A673 (cell line): Measurements from ENCODE around the gene ACIN1. TPM values are rescaled to one million over a fixed set of nuclear protein-coding genes. Genes with fewer than 3 reads are reported as not detected.
A peak's percentile ranks its signal among the peaks of the same experiment; 100 is the strongest.

Experiments
- BruUV-seq: library from RNA; stranded (reverse); fragments of 400-500 nt; replicated peaks from 2 replicates; lab custom pipeline; 2021; lab: Mats Ljungman, UMichigan
- CTCF ChIA-PET: fragments of 300-600 bp; sonication (Branson Sonifier 250); formaldehyde crosslinking; loops from one replicate; lab custom pipeline; 2022; ENCODE audit warnings: antibody characterized with exemption; lab: Charles Lee
- POLR2A ChIA-PET: fragments of 300-600 bp; sonication (Branson Sonifier 250); formaldehyde crosslinking; loops from one replicate; lab custom pipeline; 2022; ENCODE audit warnings: antibody characterized with exemption; ENCODE audit not compliant: low non-redundant PET; lab: Charles Lee
- DNase-seq: peaks from one replicate; pipeline ENCODE4 v3.0.0-alpha.2; 2015; ENCODE audit warnings: low spot score
- H3K27ac ChIP-seq: fragments of 200-600 bp; sonication (generic); 2 replicates; pipeline ENCODE4 v1.5.1; 2016; ENCODE audit warnings: mixed run types, low read depth, mild to moderate bottlenecking, mixed read lengths, antibody characterized with exemption, low read length; ENCODE audit not compliant: poor library complexity, severe bottlenecking
- H3K27me3 ChIP-seq: fragments of 200-600 bp; sonication (generic); replicated peaks from 2 replicates; pipeline ENCODE4 v1.6.1; 2017; ENCODE audit warnings: mixed run types, low read depth, mild to moderate bottlenecking, mixed read lengths, antibody characterized with exemption, low read length; ENCODE audit not compliant: insufficient read depth, poor library complexity
- H3K36me3 ChIP-seq: fragments of 200-600 bp; sonication (generic); 2 replicates; pipeline ENCODE4 v1.6.1; 2016; ENCODE audit warnings: mixed run types, mild to moderate bottlenecking, mixed read lengths, antibody characterized with exemption, low read length; ENCODE audit not compliant: insufficient read depth, poor library complexity, severe bottlenecking
- H3K4me1 ChIP-seq: fragments of 200-600 bp; sonication (generic); 2 replicates; pipeline ENCODE4 v1.6.1; 2017; ENCODE audit warnings: mixed run types, mild to moderate bottlenecking, mixed read lengths, antibody characterized with exemption, low read length; ENCODE audit not compliant: insufficient read depth, poor library complexity, severe bottlenecking
- H3K4me3 ChIP-seq: fragments of 200-600 bp; sonication (generic); 2 replicates; pipeline ENCODE4 v1.5.1; 2016; ENCODE audit warnings: low read depth, mixed run types, mild to moderate bottlenecking, mixed read lengths, low read length; ENCODE audit not compliant: poor library complexity, severe bottlenecking
- H3K9me3 ChIP-seq: fragments of 200-600 bp; sonication (generic); 2 replicates; pipeline ENCODE4 v1.6.1; 2016; ENCODE audit warnings: mixed run types, low read depth, mild to moderate bottlenecking, mixed read lengths, antibody characterized with exemption, low read length; ENCODE audit not compliant: poor library complexity, severe bottlenecking
- EZH2 ChIP-seq: fragments of 200-600 bp; sonication (generic); IDR thresholded peaks from 2 replicates; pipeline ENCODE4 v1.6.1; 2017; ENCODE audit warnings: borderline replicate concordance, low read depth, mild to moderate bottlenecking, mixed read lengths, antibody characterized with exemption, low read length; ENCODE audit not compliant: poor library complexity, severe bottlenecking
- intact Hi-C: fragments of 100-400 bp; cut with micrococcal nuclease; formaldehyde crosslinking; loops from one replicate; pipeline ENCODE4 v1.10.0; 2022; ENCODE audit not compliant: unreplicated experiment
- total RNA-seq: library from RNA; stranded (reverse); gene quantifications from 2 replicates; pipeline ENCODE4 v1.2.3, GENCODE V29; 2021
- TF ChIP-seq, protein P1 (sequence below): fragments of 300-800, 200-600 bp; sonication (generic); conservative IDR thresholded peaks from 2 replicates; pipeline ENCODE4 v1.5.1; 2017; ENCODE audit warnings: low read depth, mild to moderate bottlenecking, antibody characterized with exemption, low read length, moderate library complexity, mixed read lengths

The ACIN1 gene
- total RNA-seq, 1 experiment from 2014 or later: 339 TPM

GRCh38 chr14:23070262-23071129, 24.4 kb downstream of the ACIN1 start:
- DNase-seq: no peak
- BruUV-seq: no TSS peak
- TF ChIP-seq EZH2: no peak
- TF ChIP-seq, protein P1, sequence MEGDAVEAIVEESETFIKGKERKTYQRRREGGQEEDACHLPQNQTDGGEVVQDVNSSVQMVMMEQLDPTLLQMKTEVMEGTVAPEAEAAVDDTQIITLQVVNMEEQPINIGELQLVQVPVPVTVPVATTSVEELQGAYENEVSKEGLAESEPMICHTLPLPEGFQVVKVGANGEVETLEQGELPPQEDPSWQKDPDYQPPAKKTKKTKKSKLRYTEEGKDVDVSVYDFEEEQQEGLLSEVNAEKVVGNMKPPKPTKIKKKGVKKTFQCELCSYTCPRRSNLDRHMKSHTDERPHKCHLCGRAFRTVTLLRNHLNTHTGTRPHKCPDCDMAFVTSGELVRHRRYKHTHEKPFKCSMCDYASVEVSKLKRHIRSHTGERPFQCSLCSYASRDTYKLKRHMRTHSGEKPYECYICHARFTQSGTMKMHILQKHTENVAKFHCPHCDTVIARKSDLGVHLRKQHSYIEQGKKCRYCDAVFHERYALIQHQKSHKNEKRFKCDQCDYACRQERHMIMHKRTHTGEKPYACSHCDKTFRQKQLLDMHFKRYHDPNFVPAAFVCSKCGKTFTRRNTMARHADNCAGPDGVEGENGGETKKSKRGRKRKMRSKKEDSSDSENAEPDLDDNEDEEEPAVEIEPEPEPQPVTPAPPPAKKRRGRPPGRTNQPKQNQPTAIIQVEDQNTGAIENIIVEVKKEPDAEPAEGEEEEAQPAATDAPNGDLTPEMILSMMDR: no peak
- Histone ChIP-seq H3K9me3 (no peaks in the 10 kb centered on the region), H3K36me3 (peaks cover 71% of the 10 kb centered on the region), H3K27me3 (no peaks in the 10 kb centered on the region), H3K4me1 (peaks cover 38% of the 10 kb centered on the region), H3K4me3 (peak overlapping the region; percentile 86), H3K27ac (peak overlapping the region; percentile 90)
- ChIA-PET CTCF (interaction anchor here (0.5 to 1.5 kb wide), 6 partner anchors 10 to 237 kb away, joined by 3 to 7 read pairs (median 4); partner anchors contain the start of genes ACIN1 and C14orf119), POLR2A (no interaction called here)
- intact Hi-C loops: no loop called here

- BruUV-seq: no TSS peak
- no peak for DNase-seq
- Histone ChIP-seq H3K4me3 (no peak overlapping the region), H3K27me3 (no peaks in the 10 kb centered on the region), H3K27ac (peak overlapping the region; percentile 57), H3K36me3 (peaks cover 71% of the 10 kb centered on the region), H3K9me3 (no peaks in the 10 kb centered on the region), H3K4me1 (peaks cover 38% of the 10 kb centered on the region)
- POLR2A ChIA-PET: no interaction called here
- CTCF ChIA-PET: interaction anchor here (0.5 to 1.9 kb wide), 21 partner anchors 8 to 509 kb away, joined by 3 to 26 read pairs (median 6); partner anchors contain the start of genes ACIN1, AJUBA, C14orf119 and CDH24
- intact Hi-C loops: no loop called here
- TF ChIP-seq EZH2: no peak
Measured at GRCh38 chr14:23069413-23069806, 25.5 kb downstream of the ACIN1 start.

GRCh38 chr14:23068789-23069412, 26.0 kb downstream of the ACIN1 start:
- intact Hi-C loops: no loop called here
- CTCF ChIA-PET: interaction anchor here (0.5 to 1.9 kb wide), 27 partner anchors 9 to 508 kb away, joined by 3 to 26 read pairs (median 5); partner anchors contain the start of genes ACIN1, AJUBA, BCL2L2 and C14orf119
- H3K27me3 ChIP-seq: no peaks in the 10 kb centered on the region
- BruUV-seq: no TSS peak
- H3K27ac ChIP-seq: peak overlapping the region; percentile 57
- peaks cover 73% of the 10 kb centered on the region for H3K36me3 ChIP-seq
- peak; percentile 95 for DNase-seq
- POLR2A ChIA-PET: interaction anchor here (0.5 kb wide), 1 partner anchor 91 kb away, joined by 3 read pairs; no protein-coding TSS in a partner anchor
- H3K4me3 ChIP-seq: peak overlapping the region; percentile 5
- TF ChIP-seq EZH2: no peak
- TF ChIP-seq, protein P1: peak; percentile 100
- no peaks in the 10 kb centered on the region for H3K9me3 ChIP-seq
- H3K4me1 ChIP-seq: peaks cover 38% of the 10 kb centered on the region
